GM12878 (cell line): ENCODE data around the gene LYPLAL1. TPM values are rescaled to one million over a fixed set of nuclear protein-coding genes. Genes with fewer than 3 reads are reported as not detected.

ENCODE experiments used
- ASH2L ChIP-seq: fragments of 300-600, 200-600 bp; sonication (generic); IDR thresholded peaks from 2 replicates; pipeline ENCODE4 v1.6.1; 2017; ENCODE audit warnings: low read depth, mild to moderate bottlenecking, borderline replicate concordance
- BACH1 ChIP-seq: fragments of 450-650 bp; IDR thresholded peaks from 2 replicates; pipeline ENCODE4 v1.6.1; 2017; ENCODE audit warnings: mild to moderate bottlenecking, borderline replicate concordance
- CBFB ChIP-seq: IDR thresholded peaks from 2 replicates; pipeline ENCODE4 v1.6.1; 2016; ENCODE audit warnings: antibody characterized with exemption, low read depth
- CHD1 ChIP-seq: IDR thresholded peaks from 2 replicates; pipeline ENCODE4 v1.6.1; 2012; ENCODE audit warnings: low read depth, low read length, improper control_type of control experiment
- CREB1 ChIP-seq: IDR thresholded peaks from 2 replicates; pipeline ENCODE4 v1.6.1; 2012; ENCODE audit warnings: low read depth, mild to moderate bottlenecking, inconsistent platforms
- DPF2 ChIP-seq: fragments of 450-650 bp; IDR thresholded peaks from 2 replicates; pipeline ENCODE4 v1.6.1; 2017; ENCODE audit warnings: mild to moderate bottlenecking
- EGR1 ChIP-seq, 2 experiments: IDR thresholded peaks; 1 replicate in 1 of 2; 2 replicates in 1 of 2; pipeline ENCODE4 v1.6.1; 2011 to 2012; ENCODE audit warnings: low read depth in 2 of 2, low read length in 2 of 2, borderline replicate concordance in 1 of 2, mild to moderate bottlenecking in 1 of 2, moderate library complexity in 1 of 2
- HCFC1 ChIP-seq: fragments of 150-350 bp; IDR thresholded peaks from 2 replicates; pipeline ENCODE4 v1.6.1; 2014; ENCODE audit warnings: low read length
- HDAC2 ChIP-seq: fragments of 200-600 bp; sonication (generic); IDR thresholded peaks from 2 replicates; pipeline ENCODE4 v1.6.1; 2017
- HDGF ChIP-seq: fragments of 450-650 bp; IDR thresholded peaks from 2 replicates; pipeline ENCODE4 v1.6.1; 2016; ENCODE audit warnings: antibody characterized with exemption
- LARP7 ChIP-seq: fragments of 450-650 bp; IDR thresholded peaks from 2 replicates; pipeline ENCODE4 v1.6.1; 2017; ENCODE audit warnings: mild to moderate bottlenecking
- MTA2 ChIP-seq: fragments of 450-650 bp; IDR thresholded peaks from 2 replicates; pipeline ENCODE4 v1.6.1; 2016; ENCODE audit warnings: low read depth, mild to moderate bottlenecking, moderate library complexity
- NR2C1 ChIP-seq: fragments of 450-650 bp; IDR thresholded peaks from 2 replicates; pipeline ENCODE4 v1.6.1; 2017; ENCODE audit warnings: antibody characterized with exemption, mild to moderate bottlenecking, moderate library complexity
- NR2C2 ChIP-seq: IDR thresholded peaks from 2 replicates; pipeline ENCODE4 v1.6.1; 2011; ENCODE audit warnings: borderline replicate concordance, low read depth; ENCODE audit not compliant: control insufficient read depth, insufficient read length
- NR2F1 ChIP-seq: fragments of 450-650 bp; conservative IDR thresholded peaks from 2 replicates; pipeline ENCODE4 v1.6.1; 2017; ENCODE audit warnings: mild to moderate bottlenecking
- PAX5 ChIP-seq: IDR thresholded peaks from 2 replicates; pipeline ENCODE4 v1.6.1; 2011; ENCODE audit warnings: low read depth, low read length, borderline replicate concordance
- PML ChIP-seq: IDR thresholded peaks from 2 replicates; pipeline ENCODE4 v1.6.1; 2012; ENCODE audit warnings: low read length, inconsistent platforms
- TAF1 ChIP-seq: IDR thresholded peaks from 2 replicates; pipeline ENCODE4 v1.6.1; 2011; ENCODE audit warnings: mild to moderate bottlenecking, low read depth, low read length, borderline replicate concordance
- ZNF207 ChIP-seq: fragments of 450-650 bp; IDR thresholded peaks from 2 replicates; pipeline ENCODE4 v1.6.1; 2014; ENCODE audit warnings: antibody characterized with exemption, mild to moderate bottlenecking, borderline replicate concordance
- ZNF384 ChIP-seq: IDR thresholded peaks from 2 replicates; pipeline ENCODE4 v1.6.1; 2012; ENCODE audit warnings: low read depth, mild to moderate bottlenecking, low read length, improper control_type of control experiment, borderline replicate concordance
- ZSCAN29 ChIP-seq: fragments of 450-650 bp; IDR thresholded peaks from 2 replicates; pipeline ENCODE4 v1.6.1; 2017; ENCODE audit warnings: mild to moderate bottlenecking, moderate library complexity
- polyA plus RNA-seq, 11 experiments: library from polyadenylated mRNA; depleted of rRNA in 4 of 11; unstranded in 6 of 11; stranded (reverse) in 5 of 11; fragments of >200 nt; fragmentation: Nextera tagmentation in 4 of 11; fragmentation: Illumina TruSeq in 1 of 11; extraction: Ambion mirVana in 4 of 11; extraction: Trizol in 1 of 11; gene quantifications; 1 replicate in 1 of 11; 2 replicates in 10 of 11; pipeline versions ENCODE4 v1.2.1 to v1.2.3, GENCODE V29; 2011 to 2016; ENCODE audit warnings: inconsistent platforms in 2 of 11, missing spikeins in 2 of 11, low read depth in 1 of 11
- total RNA-seq, 4 experiments: library from RNA; depleted of rRNA in 3 of 4; stranded (reverse); fragments of >200 nt in 3 of 4; fragmentation: Illumina TruSeq in 1 of 4; extraction: Trizol in 1 of 4; gene quantifications; 2 replicates each; pipeline versions ENCODE4 v1.2.1 to v1.2.3, GENCODE V29; 2013 to 2021
- TF ChIP-seq, protein P1 (sequence below): IDR thresholded peaks from 2 replicates; pipeline ENCODE4 v1.6.1; 2011; ENCODE audit warnings: mild to moderate bottlenecking, low read depth, low read length, moderate library complexity; ENCODE audit not compliant: insufficient replicate concordance
- TF ChIP-seq, protein P2 (sequence below): fragments of 450-650 bp; IDR thresholded peaks from 2 replicates; pipeline ENCODE4 v1.6.1; 2017; ENCODE audit warnings: mild to moderate bottlenecking, moderate library complexity
- TF ChIP-seq, protein P3 (sequence below): fragments of 450-650 bp; IDR thresholded peaks from 2 replicates; pipeline ENCODE4 v1.6.1; 2016; ENCODE audit warnings: mild to moderate bottlenecking
- TF ChIP-seq, protein P4 (sequence below): fragments of 150-350 bp; IDR thresholded peaks from 2 replicates; pipeline ENCODE4 v1.6.1; 2014; ENCODE audit warnings: mild to moderate bottlenecking, low read depth, low read length

Gene LYPLAL1
- total and polyA plus RNA-seq, 10 of the 15 experiments (the other 5 are each of a cell fraction or from before 2014, with no cell fraction given): 19.4 to 112 (median 40.5) TPM

DNA sequence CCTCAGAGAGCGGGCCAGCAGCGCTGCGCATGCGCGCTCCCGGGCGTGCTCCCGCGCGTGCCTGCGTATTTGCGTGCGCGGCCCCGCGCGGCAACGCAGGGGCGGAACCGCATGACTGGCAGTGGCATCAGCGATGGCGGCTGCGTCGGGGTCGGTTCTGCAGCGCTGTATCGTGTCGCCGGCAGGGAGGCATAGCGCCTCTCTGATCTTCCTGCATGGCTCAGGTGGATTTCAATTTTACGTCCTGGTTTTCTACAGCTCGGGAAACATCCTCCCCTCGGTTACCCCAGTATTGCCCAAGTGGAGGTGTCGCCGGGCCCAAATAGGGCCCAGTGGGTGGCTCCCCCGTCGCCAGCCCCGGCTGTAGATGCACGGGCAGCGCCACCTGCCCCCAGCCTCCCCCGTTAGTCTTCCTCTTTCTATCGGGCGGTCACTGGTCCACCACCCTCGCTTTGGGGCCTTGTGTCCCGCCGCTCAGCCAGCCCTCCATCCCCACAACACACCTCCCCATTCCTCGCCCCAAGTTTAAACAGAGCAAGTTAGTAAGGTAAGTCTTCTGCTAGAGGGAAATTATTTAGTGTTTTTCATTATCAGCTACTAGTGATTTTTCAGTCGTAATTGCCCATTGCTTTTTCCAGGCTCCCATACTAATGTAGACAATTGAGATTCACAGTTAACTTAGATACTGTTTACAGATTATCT, at the start of gene LYPLAL1 (continued):
- TF ChIP-seq, protein P1, sequence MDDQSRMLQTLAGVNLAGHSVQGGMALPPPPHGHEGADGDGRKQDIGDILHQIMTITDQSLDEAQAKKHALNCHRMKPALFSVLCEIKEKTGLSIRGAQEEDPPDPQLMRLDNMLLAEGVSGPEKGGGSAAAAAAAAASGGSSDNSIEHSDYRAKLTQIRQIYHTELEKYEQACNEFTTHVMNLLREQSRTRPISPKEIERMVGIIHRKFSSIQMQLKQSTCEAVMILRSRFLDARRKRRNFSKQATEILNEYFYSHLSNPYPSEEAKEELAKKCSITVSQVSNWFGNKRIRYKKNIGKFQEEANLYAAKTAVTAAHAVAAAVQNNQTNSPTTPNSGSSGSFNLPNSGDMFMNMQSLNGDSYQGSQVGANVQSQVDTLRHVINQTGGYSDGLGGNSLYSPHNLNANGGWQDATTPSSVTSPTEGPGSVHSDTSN: peak; percentile 91
- TF ChIP-seq ZNF207 (0 out of 2 replicates have a peak, but pooled peaks have one; percentile 44), ZSCAN29 (no peak), CBFB (peak; percentile 37; the same call in 1 of the 2 replicates), LARP7 (peak; percentile 83), ZNF384 (no peak), ASH2L (peak; percentile 62; the same call in 1 of the 2 replicates), HDGF (no peak), EGR1 (IDR thresholded peaks at IDR 0.05; ENCODE audit: borderline replicate concordance in 1 of 2, low read depth in 2 of 2, low read length in 2 of 2) (peak in 1 of 2 experiments; percentile 95; a peak in 1 of 3 replicates), NR2C1 (no peak; the same call in 1 of the 2 replicates), CHD1 (0 out of 2 replicates have a peak, but pooled peaks have one; percentile 55), NR2F1 (0 out of 2 replicates have a peak, but pooled peaks have one; percentile 47), TAF1 (peak; percentile 95), BACH1 (peak; percentile 64; the same call in 1 of the 2 replicates), HCFC1 (peak; percentile 58), PML (peak; percentile 60), NR2C2 (no peak), CREB1 (peak; percentile 76), HDAC2 (no peak), MTA2 (no peak), DPF2 (peak; percentile 88), PAX5 (peak; percentile 93)
- TF ChIP-seq, protein P2, sequence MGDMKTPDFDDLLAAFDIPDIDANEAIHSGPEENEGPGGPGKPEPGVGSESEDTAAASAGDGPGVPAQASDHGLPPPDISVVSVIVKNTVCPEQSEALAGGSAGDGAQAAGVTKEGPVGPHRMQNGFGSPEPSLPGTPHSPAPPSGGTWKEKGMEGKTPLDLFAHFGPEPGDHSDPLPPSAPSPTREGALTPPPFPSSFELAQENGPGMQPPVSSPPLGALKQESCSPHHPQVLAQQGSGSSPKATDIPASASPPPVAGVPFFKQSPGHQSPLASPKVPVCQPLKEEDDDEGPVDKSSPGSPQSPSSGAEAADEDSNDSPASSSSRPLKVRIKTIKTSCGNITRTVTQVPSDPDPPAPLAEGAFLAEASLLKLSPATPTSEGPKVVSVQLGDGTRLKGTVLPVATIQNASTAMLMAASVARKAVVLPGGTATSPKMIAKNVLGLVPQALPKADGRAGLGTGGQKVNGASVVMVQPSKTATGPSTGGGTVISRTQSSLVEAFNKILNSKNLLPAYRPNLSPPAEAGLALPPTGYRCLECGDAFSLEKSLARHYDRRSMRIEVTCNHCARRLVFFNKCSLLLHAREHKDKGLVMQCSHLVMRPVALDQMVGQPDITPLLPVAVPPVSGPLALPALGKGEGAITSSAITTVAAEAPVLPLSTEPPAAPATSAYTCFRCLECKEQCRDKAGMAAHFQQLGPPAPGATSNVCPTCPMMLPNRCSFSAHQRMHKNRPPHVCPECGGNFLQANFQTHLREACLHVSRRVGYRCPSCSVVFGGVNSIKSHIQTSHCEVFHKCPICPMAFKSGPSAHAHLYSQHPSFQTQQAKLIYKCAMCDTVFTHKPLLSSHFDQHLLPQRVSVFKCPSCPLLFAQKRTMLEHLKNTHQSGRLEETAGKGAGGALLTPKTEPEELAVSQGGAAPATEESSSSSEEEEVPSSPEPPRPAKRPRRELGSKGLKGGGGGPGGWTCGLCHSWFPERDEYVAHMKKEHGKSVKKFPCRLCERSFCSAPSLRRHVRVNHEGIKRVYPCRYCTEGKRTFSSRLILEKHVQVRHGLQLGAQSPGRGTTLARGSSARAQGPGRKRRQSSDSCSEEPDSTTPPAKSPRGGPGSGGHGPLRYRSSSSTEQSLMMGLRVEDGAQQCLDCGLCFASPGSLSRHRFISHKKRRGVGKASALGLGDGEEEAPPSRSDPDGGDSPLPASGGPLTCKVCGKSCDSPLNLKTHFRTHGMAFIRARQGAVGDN: peak; percentile 95
- TF ChIP-seq, protein P3, sequence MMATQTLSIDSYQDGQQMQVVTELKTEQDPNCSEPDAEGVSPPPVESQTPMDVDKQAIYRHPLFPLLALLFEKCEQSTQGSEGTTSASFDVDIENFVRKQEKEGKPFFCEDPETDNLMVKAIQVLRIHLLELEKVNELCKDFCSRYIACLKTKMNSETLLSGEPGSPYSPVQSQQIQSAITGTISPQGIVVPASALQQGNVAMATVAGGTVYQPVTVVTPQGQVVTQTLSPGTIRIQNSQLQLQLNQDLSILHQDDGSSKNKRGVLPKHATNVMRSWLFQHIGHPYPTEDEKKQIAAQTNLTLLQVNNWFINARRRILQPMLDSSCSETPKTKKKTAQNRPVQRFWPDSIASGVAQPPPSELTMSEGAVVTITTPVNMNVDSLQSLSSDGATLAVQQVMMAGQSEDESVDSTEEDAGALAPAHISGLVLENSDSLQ: peak; percentile 97
- TF ChIP-seq, protein P4, sequence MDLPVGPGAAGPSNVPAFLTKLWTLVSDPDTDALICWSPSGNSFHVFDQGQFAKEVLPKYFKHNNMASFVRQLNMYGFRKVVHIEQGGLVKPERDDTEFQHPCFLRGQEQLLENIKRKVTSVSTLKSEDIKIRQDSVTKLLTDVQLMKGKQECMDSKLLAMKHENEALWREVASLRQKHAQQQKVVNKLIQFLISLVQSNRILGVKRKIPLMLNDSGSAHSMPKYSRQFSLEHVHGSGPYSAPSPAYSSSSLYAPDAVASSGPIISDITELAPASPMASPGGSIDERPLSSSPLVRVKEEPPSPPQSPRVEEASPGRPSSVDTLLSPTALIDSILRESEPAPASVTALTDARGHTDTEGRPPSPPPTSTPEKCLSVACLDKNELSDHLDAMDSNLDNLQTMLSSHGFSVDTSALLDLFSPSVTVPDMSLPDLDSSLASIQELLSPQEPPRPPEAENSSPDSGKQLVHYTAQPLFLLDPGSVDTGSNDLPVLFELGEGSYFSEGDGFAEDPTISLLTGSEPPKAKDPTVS: no peak
